CD4-positive, CD25-positive, alpha-beta regulatory T cell (primary cell): ENCODE measurements around the gene AKTIP. TPM values are rescaled to one million over a fixed set of nuclear protein-coding genes. Genes with fewer than 3 reads are reported as not detected.
"Not testable (repeated sequence)": the region's sequence is repeated elsewhere in the genome, so short reads cannot be mapped to it uniquely, and the experiment has no call there.

Experiments
- ATAC-seq, 2 donors: fragments of 150-1000 bp; cut with Tn5 transposase; one replicate each; pipeline ENCODE4 v1.10.0; 2021; ENCODE audit warnings: low read depth in 2 of 2, moderate number of reproducible peaks in 2 of 2, moderate library complexity in 1 of 2
- DNase-seq, 3 donors: peaks; one replicate each; pipeline versions ENCODE4 v3.0.0 to v3.0.0-alpha.2; 2012 to 2022; ENCODE audit warnings: mixed read lengths in 1 of 3
- H3K27ac ChIP-seq: one replicate; pipeline ENCODE4 v1.7.0; 2013; ENCODE audit warnings: mild to moderate bottlenecking, low read length; ENCODE audit not compliant: insufficient read depth, poor library complexity, severe bottlenecking
- H3K27me3 ChIP-seq: one replicate; pipeline ENCODE4 v1.7.0; 2013; ENCODE audit warnings: low read length; ENCODE audit not compliant: control insufficient read depth, insufficient read depth
- H3K36me3 ChIP-seq: one replicate; pipeline ENCODE4 v1.7.0; 2013; ENCODE audit warnings: mild to moderate bottlenecking, low read length, moderate library complexity; ENCODE audit not compliant: control insufficient read depth, insufficient read depth
- H3K4me1 ChIP-seq: 2 replicates; pipeline ENCODE4 v1.7.0; 2013; ENCODE audit warnings: mild to moderate bottlenecking, low read length; ENCODE audit not compliant: insufficient read depth, control insufficient read depth, poor library complexity, severe bottlenecking
- H3K4me3 ChIP-seq: one replicate; pipeline ENCODE4 v1.7.0; 2013; ENCODE audit warnings: low read depth, mild to moderate bottlenecking, low read length, moderate library complexity
- H3K9me3 ChIP-seq, 2 experiments: 1 replicate in 1 of 2; 2 replicates in 1 of 2; pipeline ENCODE4 v1.7.0; 2013; ENCODE audit warnings: low read length in 2 of 2, mild to moderate bottlenecking in 1 of 2, moderate library complexity in 1 of 2; ENCODE audit not compliant: control insufficient read depth in 2 of 2
- H3K27ac Mint-ChIP-seq, 3 donors: one replicate each; pipeline ENCODE4 v1.8.0; 2020 to 2022; ENCODE audit warnings: mild to moderate bottlenecking in 3 of 3, mixed read lengths in 3 of 3, moderate library complexity in 2 of 3
- H3K27me3 Mint-ChIP-seq: one replicate; pipeline ENCODE4 v1.8.0; 2022; ENCODE audit warnings: mild to moderate bottlenecking, mixed read lengths
- H3K36me3 Mint-ChIP-seq: one replicate; pipeline ENCODE4 v1.8.0; 2020; ENCODE audit warnings: mixed read lengths
- H3K4me1 Mint-ChIP-seq, 4 donors: one replicate each; pipeline ENCODE4 v1.8.0; 2020 to 2022; ENCODE audit warnings: mixed read lengths in 4 of 4, mild to moderate bottlenecking in 1 of 4
- H3K4me3 Mint-ChIP-seq, 4 donors: one replicate each; pipeline ENCODE4 v1.8.0; 2020 to 2022; ENCODE audit warnings: mild to moderate bottlenecking in 4 of 4, mixed read lengths in 4 of 4, moderate library complexity in 3 of 4
- H3K9me3 Mint-ChIP-seq, 7 donors: one replicate each; pipeline ENCODE4 v1.8.0; 2020 to 2022; ENCODE audit warnings: mixed read lengths in 7 of 7, mild to moderate bottlenecking in 3 of 7, moderate library complexity in 2 of 7
- polyA plus RNA-seq, 4 donors: library from polyadenylated mRNA; unstranded; fragments of 300-500 nt; fragmentation: Illumina TruSeq; gene quantifications; one replicate each; pipeline ENCODE4 v1.2.3, GENCODE V29; 2021
- total RNA-seq: library from RNA; stranded (reverse); gene quantifications from one replicate; pipeline ENCODE4 v1.2.3, GENCODE V29; 2022

AKTIP gene
- total RNA-seq (60.0 TPM), polyA plus RNA-seq (100 to 1,000 TPM in 1 of 4 donors, 10 to 100 TPM in 3; 74.1 to 109 (median 83.7) TPM)

DNA sequence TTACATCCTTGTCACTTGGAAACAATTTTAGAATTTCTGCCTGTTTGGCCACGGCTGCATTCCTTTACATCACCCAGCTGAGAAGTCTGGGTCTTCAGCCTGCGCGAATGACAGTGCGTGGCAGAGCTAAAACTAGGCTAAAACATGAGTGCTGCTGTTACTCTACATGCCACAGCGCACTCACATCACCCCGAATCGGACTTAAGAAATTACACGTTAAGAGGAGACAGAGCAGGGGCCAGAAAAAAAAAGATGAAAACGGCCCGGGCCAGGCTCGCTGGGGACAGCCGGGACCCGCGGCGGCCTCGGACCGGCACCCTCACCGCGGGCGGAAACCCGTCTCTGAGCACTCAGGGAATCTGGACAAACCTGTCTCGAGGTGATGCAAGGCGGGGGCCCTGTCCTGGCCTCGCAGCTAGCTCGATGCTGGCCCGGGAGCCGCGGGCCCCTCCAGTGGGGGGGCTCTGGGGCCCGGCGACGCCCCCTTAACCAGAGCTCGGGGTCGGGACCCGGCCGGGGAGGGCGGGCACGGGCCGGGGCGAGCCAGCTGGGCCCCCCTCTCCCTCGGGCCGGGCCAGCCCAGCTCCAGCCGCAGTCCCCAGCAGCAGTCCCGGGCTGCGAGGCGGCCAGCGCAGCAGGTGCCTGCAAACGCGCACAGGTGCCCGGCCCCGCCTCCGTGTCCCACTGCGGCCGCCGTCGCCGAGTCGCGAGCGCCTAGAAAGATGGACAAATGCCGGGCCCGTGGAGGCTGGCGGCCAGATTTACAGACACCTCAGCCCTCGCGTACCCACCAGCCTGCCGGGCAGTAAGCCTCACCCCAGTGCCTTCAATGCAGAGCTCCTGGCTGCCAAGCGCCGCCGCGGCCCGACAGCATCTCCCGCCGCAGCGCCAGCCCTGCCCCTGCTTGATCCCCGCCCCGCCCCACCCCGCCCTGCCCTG lies at the start of gene AKTIP:
Gene AKTIP, minus strand, starts transcription at position 879 of the 939 bp plus-strand sequence. CDS start 2,950 bp downstream, outside the sequence.
- peaks cover 21% of the 10 kb centered on the region for H3K36me3 ChIP-seq
- DNase-seq (peak; percentile 23 to 57 (median 39)), ATAC-seq (peak; percentile 4 to 6)
- H3K4me1 ChIP-seq: peaks cover 52% of the 10 kb centered on the region
- peak within 1 kb of the TSS; percentile 86 for H3K27ac ChIP-seq
- H3K27ac Mint-ChIP-seq: peak within 1 kb of the TSS; percentile 95 to 98 (median 95)
- H3K4me1 Mint-ChIP-seq: peaks cover 21 to 63% (median 42%) of the 10 kb centered on the region in 4 donors
- H3K4me3 ChIP-seq: peak within 1 kb of the TSS; percentile 93
- peaks cover 4% of the 10 kb centered on the region for H3K27me3 Mint-ChIP-seq
- H3K27me3 ChIP-seq: no peaks in the 10 kb centered on the region
- peaks cover 20% of the 10 kb centered on the region for H3K36me3 Mint-ChIP-seq
- no peaks in the 10 kb centered on the region for H3K9me3 ChIP-seq
- peak within 1 kb of the TSS; percentile 92 to 99 (median 96) for H3K4me3 Mint-ChIP-seq
- H3K9me3 Mint-ChIP-seq: peaks cover 0 to 2% (median 0%) of the 10 kb centered on the region in 7 donors

DNA sequence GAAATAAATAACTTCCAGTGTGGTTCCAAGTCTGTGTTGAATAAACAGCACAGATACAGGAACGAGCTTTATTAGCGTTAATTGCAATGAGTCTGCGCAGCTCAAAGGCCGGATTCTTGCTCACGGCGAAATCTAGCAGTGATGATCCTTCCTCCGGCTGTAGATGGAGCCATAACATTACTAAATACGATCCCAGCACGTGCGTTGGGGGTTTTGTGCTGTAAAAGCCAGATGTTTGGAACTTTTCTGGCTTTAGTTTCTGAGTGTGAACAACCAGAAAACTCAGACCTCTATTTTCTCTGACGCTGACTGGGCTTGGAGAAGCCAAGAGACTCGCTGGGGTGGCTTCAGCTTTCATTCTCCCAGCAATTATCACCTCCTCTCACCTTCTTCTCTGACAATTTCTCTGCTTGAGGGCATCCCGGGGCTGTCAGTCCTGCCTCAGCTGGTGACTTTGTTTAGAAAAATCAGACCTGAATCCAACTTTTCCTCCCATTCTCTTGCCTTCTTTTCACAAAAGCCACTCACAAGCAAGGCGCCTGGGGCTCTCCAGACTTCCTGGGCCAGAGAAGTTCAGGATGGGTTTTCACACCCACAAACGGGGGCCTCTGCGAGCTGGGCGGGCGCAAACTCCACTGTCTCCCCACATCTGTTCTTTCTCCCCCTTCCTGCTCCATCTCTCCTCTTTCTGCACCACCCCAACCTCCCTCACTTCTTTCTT lies 47.1 kb upstream of the AKTIP start:
- no peaks in the 10 kb centered on the region for H3K36me3 ChIP-seq
- peak overlapping the region in 1 of 4 donors; percentile 40 for H3K4me3 Mint-ChIP-seq
- no peaks in the 10 kb centered on the region for H3K9me3 Mint-ChIP-seq
- H3K4me1 ChIP-seq: peaks cover 29% of the 10 kb centered on the region
- DNase-seq: peak; percentile 33 to 68 (median 61)
- H3K27ac Mint-ChIP-seq: no peak overlapping the region
- no peaks in the 10 kb centered on the region for H3K9me3 ChIP-seq
- H3K4me1 Mint-ChIP-seq: peaks cover 11 to 40% (median 25%) of the 10 kb centered on the region in 4 donors
- peaks cover 13% of the 10 kb centered on the region for H3K27me3 Mint-ChIP-seq
- no peak overlapping the region for H3K4me3 ChIP-seq
- no peak overlapping the region for H3K27ac ChIP-seq
- peak; percentile 75 to 80 for ATAC-seq
- no peaks in the 10 kb centered on the region for H3K36me3 Mint-ChIP-seq
- no peaks in the 10 kb centered on the region for H3K27me3 ChIP-seq

DNA sequence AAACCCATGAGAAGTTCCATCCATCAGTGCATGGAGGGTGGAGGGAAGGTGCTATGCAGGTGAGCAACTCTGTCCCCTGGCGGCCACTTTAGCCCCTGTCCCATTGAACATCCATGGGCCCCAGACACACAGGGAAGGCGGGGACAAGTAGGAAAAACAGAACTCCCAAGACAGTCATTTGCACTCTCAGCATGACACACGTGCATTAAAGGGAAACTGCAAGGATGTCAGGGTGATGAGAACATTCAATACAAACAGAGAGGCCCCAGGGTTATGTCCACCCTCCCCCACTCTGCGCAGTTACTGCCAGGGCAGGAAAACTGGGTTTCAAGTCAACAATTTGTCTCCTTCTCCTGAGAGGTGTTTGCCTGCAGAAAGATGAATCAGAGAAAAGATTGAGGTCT lies 44.0 kb upstream of the AKTIP start:
- Mint-ChIP-seq H3K27ac (peak overlapping the region in 2 of 3 donors; percentile 31 to 36), H3K4me1 (peaks cover 19 to 59% (median 36%) of the 10 kb centered on the region in 4 donors), H3K36me3 (no peaks in the 10 kb centered on the region), H3K9me3 (no peaks in the 10 kb centered on the region), H3K27me3 (peaks cover 5% of the 10 kb centered on the region), H3K4me3 (peak overlapping the region in 2 of 4 donors; percentile 44 to 54)
- no peak overlapping the region for H3K27ac ChIP-seq
- H3K4me1 ChIP-seq: peaks cover 37% of the 10 kb centered on the region
- no peaks in the 10 kb centered on the region for H3K36me3 ChIP-seq
- H3K4me3 ChIP-seq: no peak overlapping the region
- DNase-seq (peak in 1 of 3 donors; percentile 11), ATAC-seq (no peak)
- no peaks in the 10 kb centered on the region for H3K9me3 ChIP-seq
- no peaks in the 10 kb centered on the region for H3K27me3 ChIP-seq

DNA sequence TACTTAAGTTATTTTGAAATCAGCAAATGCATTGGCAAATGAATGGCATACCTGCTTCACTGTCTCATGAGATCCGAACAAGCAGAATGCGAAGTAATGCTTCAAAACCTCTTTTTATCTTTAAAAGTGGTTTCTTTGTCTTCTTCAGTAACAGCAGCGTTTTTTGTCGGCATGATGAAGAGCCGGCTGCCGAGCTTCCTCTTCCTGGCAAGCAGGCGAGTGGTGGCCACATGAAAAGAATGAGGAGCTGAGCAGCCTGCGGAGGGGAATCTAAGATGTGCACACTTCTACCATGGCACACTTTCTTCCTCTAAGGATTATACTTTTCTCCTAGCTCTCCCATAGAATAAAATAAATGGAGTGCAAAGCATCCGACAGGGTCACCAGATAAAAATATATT lies 42.4 kb upstream of the AKTIP start:
- DNase-seq (peak; percentile 7 to 64 (median 61)), ATAC-seq (peak; percentile 60 to 72)
- Mint-ChIP-seq H3K4me1 (peaks cover 19 to 61% (median 36%) of the 10 kb centered on the region in 4 donors), H3K27ac (peak overlapping the region; percentile 48 to 83 (median 72)), H3K27me3 (no peaks in the 10 kb centered on the region), H3K9me3 (no peaks in the 10 kb centered on the region), H3K36me3 (no peaks in the 10 kb centered on the region), H3K4me3 (peak overlapping the region; percentile 44 to 68 (median 60))
- no peaks in the 10 kb centered on the region for H3K27me3 ChIP-seq
- peak overlapping the region; percentile 29 for H3K27ac ChIP-seq
- peaks cover 37% of the 10 kb centered on the region for H3K4me1 ChIP-seq
- H3K9me3 ChIP-seq: no peaks in the 10 kb centered on the region
- peak overlapping the region; percentile 29 for H3K4me3 ChIP-seq
- H3K36me3 ChIP-seq: no peaks in the 10 kb centered on the region

DNA sequence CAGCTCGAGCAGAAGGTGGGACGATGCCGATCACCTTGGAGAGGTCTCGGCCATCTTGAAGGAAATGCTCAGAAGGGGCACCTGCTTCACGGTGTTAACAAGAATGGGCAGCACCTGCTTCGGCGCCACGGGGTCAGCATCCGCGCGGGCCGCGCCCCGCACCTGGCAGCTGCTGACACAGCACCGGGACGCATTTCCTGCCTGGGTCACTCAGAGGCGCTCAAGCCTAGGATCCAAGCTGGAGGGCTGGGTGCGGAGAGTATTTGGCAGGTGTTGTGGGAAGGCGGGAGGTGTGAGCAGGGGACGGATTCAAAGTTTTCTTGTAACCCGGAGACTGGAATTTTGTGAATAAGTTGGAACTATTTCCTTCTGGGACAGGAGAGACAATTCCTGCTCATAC lies 39.3 kb upstream of the AKTIP start:
- no peaks in the 10 kb centered on the region for H3K27me3 Mint-ChIP-seq
- Histone ChIP-seq H3K36me3 (no peaks in the 10 kb centered on the region), H3K4me1 (peaks cover 41% of the 10 kb centered on the region), H3K9me3 (no peaks in the 10 kb centered on the region), H3K27me3 (no peaks in the 10 kb centered on the region), H3K27ac (no peak overlapping the region), H3K4me3 (no peak overlapping the region)
- no peak for DNase-seq
- H3K4me3 Mint-ChIP-seq: peak overlapping the region in 1 of 4 donors; percentile 12
- ATAC-seq: no peak
- H3K36me3 Mint-ChIP-seq: no peaks in the 10 kb centered on the region
- H3K4me1 Mint-ChIP-seq: peaks cover 22 to 58% (median 36%) of the 10 kb centered on the region in 4 donors
- no peak overlapping the region for H3K27ac Mint-ChIP-seq
- no peaks in the 10 kb centered on the region for H3K9me3 Mint-ChIP-seq

DNA sequence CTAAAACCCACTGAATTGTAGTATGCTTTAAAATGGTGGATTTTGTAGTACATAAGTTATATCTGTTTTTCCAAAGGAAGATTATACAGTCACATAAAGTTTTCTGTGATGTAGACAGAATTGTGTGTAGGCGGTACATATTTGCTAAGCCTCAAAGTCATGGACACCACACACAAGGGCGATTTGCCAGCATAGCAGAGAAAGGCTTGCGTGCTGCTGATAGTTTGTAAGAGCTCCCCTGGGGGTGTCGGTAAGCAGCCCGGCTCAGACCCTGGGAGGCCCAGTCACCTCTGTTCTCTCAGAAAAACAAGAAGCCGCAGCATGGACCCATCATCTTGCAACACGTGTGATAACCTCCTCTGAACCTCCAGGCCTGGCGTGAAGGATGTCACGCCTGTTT lies 38.3 kb upstream of the AKTIP start:
- Histone ChIP-seq H3K27me3 (no peaks in the 10 kb centered on the region), H3K4me3 (no peak overlapping the region), H3K36me3 (no peaks in the 10 kb centered on the region), H3K9me3 (no peaks in the 10 kb centered on the region), H3K4me1 (peaks cover 41% of the 10 kb centered on the region), H3K27ac (no peak overlapping the region)
- Mint-ChIP-seq H3K27me3 (no peaks in the 10 kb centered on the region), H3K27ac (no peak overlapping the region), H3K36me3 (no peaks in the 10 kb centered on the region), H3K4me3 (no peak overlapping the region), H3K4me1 (peaks cover 23 to 57% (median 39%) of the 10 kb centered on the region in 4 donors), H3K9me3 (no peaks in the 10 kb centered on the region)
- DNase-seq (no peak), ATAC-seq (no peak)

DNA sequence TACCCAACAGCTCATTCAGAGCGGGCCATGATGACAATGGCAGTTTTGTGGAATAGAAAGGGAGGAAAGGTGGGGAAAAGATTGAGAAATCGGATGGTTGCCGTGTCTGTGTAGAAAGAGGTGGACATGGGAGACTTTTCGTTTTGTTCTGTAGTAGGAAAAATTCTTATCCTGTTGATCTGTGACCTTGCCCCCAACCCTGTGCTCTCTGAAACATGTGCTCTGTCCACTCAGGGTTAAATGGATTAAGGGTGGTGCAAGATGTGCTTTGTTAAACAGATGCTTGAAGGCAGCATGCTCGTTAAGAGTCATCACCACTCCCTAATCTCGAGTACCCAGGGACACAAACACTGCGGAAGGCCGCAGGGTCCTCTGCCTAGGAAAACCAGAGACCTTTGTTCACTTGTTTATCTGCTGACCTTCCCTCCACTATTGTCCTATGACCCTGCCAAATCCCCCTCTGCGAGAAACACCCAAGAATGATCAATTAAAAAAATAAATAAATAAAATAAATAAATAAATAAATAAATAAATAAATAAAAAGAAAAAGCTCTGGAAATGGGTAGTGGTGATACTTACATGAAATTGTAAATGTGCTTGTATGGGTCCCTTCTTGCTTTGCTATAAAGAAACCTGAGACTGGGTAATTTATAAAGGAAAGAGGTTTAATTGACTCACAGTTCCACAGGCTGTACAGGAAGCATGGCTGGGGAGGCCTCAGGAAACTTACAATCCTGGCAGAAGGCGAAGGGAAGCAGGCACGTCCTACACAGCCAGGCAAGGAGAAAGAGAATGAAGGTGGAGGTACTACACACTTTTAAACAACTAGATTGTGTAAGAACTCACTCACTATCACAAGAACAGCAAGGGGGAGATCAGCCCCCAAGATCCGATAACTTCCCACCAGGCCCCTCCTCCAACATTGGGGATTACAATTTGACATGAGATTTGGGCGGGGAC lies 37.0 kb upstream of the AKTIP start:
- not testable (repeated sequence) for H3K36me3 Mint-ChIP-seq, H3K4me3 ChIP-seq, H3K36me3 ChIP-seq, H3K27me3 Mint-ChIP-seq, H3K27ac ChIP-seq, H3K9me3 Mint-ChIP-seq, H3K9me3 ChIP-seq, ATAC-seq, DNase-seq, H3K27me3 ChIP-seq
- Mint-ChIP-seq H3K4me1 (peaks cover 17 to 52% (median 30%) of the 10 kb centered on the region in 4 donors), H3K4me3 (peak overlapping the region in 1 of 4 donors; percentile 12), H3K27ac (peak overlapping the region in 1 of 3 donors; percentile 63)
- peaks cover 28% of the 10 kb centered on the region for H3K4me1 ChIP-seq
